ENCODE data around the gene MPL.
A peak's percentile ranks its signal among the peaks of the same experiment; 100 is the strongest.

MPL gene

GRCh38 chr1:43327549-43328292 is 9.9 kb upstream of the MPL start:
- DNase-seq, result no peak

DNA sequence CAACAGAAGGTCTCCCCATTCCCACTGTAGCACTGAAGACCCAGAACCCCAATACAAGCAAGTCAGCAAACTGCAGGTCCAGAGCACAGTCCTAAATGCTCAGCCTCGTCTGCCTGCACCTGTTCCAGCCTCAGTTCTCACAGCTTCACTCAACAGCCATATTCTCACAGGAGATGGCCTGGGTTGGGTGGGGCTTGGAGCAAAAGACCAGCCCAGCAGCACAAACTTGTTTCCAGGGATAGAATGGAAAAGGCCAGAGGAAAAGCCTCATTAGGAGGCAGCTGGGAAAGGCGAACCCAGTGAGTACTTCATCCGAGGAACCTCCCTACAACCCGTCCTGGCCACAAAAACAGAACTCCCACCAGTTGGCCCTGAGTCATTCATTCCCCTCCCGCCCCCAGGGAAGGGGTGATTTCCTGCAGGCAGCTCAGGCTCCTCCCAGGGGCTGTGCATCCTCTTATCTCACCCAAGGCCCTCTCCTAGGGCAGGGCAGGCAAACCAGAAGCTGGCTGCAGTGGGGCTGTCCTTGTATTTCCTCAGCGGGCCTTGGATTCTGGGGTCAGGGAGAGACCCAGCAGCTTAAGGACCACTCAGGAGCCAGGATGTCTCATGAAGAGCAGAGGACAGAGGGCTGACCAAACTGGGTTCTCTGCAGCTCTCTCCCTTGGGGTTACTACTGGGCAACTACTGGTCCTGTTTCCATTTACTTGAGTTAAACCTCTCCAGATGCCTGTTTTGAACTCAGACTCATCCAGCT is 7.4 kb upstream of the MPL start:
- peak; percentile 83 for DNase-seq

DNA sequence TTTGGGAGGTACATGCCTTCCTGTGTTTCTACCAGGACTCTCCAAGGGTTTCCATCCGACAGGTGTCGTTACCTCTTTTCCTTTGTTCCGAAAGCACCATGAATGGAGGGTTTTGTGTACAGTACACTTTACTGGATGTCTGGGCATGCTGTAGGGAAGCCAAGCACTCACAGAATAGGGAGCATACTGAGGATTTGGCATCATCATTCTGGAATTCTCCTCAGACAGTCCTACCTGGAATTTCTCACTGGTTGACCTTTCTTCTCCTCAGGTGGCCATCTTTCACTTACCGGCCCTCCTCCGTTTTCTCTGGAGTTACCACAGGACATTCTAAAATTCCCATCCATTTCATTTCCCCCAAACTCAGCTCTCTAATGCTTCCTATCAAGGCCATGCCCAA is 5.9 kb upstream of the MPL start:
- no peak for DNase-seq

DNA sequence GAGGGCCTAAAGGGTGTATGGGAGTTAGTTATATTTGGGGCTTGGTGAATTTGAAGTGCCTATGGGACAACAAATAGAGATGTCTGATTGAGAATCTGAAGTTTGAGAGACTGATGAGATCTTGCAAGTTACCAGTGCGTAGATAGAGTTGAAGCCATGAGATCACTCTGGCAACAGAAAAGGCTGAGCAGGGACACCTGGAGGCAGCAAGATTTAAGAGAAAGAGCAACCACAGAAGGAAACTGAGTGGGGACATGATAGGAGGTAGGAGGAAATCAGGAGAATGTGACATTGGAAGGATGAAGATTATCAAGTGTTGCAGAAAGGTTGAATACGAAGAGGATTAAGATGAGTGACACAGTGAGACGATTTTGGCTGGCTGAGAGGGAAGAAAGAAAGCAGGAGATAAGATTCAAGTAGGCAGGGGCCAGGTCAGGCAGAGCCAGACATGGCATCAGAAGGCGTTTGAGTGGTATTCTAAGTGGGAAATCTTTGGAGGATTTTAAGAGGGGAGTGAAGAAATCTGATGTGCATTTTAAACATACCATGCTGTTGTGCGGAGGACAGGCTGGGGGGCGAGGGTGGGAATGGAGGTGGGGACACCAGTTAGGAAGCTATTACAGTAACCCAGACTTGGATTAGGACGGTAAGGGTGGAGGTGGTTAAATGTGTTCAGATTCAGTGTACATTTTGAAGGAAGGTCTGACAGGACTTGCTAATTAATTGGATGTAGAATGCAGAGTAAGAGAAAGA is 3.0 kb upstream of the MPL start:
- DNase-seq, result no peak

DNA sequence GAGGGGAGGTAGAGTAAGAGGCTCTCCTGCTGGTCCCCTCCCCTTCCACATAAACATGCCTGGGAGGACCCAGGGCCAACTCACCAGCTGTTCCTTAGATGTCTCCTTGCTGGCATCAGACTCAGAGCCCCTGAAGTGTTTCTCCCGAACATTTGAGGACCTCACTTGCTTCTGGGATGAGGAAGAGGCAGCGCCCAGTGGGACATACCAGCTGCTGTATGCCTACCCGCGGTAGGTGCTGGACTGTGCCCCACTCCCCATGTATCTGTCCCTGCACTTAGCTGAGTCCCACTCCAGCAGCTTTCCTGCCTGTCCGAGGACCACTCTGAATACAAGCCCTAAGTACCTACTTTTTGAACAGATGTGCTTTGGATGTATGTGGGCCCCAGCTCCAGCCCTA is 383 bp downstream of the MPL start:
- DNase-seq, result no peak

DNA sequence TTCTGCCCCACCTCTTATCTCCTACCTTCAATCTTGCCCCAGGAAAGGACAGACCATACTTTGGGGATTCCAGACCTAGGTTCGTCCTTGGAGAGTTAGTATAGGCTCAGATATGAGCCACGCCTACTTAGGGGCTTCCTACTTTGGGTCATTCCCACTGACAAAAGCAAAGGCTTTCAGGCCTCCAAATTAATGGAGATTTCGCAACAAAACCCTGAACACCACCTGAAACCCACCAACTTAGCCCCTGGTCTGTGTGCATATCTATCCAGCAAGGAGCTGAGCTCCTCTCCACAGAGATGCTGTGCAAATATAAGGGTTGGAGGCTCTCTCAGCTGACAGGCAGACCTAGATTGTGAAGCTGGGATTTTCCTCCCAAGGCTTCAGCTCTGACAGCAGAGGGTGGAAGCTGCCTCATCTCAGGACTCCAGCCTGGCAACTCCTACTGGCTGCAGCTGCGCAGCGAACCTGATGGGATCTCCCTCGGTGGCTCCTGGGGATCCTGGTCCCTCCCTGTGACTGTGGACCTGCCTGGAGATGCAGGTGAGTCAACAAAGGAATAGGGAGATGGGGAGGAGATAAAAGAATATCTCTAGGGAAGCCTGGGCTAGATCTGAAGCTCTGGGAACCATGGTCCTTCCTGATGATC is 2.1 kb downstream of the MPL start:
- no peak for DNase-seq

- DNase-seq, result no peak
These were observed 2.9 kb downstream of the MPL start for GRCh38 chr1:43340559-43340958.

- DNase-seq, result no peak
These were observed 6.7 kb downstream of the MPL start for GRCh38 chr1:43344267-43344850.

- no peak for DNase-seq
These were observed 7.5 kb downstream of the MPL start for GRCh38 chr1:43345120-43345519.

DNA sequence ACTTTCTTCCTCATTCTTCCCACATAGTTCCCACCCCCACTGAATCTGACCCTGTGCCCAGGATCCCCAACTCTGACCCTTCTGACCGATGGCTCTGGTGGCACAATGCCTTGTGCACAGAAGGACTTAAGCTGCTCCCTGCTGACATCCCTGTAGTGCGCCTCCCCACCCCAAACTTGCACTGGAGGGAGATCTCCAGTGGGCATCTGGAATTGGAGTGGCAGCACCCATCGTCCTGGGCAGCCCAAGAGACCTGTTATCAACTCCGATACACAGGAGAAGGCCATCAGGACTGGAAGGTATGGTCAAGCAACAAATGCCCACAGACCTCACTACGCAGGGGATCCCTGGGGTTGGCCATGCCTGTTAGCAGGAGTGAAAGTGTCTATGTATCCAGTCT is 9.0 kb downstream of the MPL start:
- DNase-seq, result no peak

DNA sequence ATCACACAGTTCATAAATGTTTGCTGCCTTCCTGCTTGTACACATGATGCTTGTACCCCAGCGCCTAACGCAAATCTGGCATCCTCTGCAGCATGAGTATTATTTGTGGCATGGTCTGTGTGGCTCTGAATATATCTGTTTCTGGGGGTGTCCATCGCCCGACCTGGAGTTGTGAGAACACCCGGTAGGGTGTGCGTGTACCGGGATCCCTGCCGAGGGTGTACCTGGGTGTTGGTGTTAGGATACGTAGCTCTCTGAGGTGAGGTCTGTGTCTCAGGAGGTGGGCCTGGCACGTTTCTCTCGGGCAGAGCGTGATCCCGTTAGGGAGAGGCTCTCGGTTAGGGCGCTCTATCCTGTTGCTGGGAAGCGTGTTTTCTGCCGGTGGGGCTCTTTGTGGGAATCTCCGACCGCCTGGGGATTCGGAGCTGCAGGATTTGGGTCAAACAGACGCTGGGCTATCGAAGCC is 10.8 kb downstream of the MPL start:
- DNase-seq, result no peak

DNA sequence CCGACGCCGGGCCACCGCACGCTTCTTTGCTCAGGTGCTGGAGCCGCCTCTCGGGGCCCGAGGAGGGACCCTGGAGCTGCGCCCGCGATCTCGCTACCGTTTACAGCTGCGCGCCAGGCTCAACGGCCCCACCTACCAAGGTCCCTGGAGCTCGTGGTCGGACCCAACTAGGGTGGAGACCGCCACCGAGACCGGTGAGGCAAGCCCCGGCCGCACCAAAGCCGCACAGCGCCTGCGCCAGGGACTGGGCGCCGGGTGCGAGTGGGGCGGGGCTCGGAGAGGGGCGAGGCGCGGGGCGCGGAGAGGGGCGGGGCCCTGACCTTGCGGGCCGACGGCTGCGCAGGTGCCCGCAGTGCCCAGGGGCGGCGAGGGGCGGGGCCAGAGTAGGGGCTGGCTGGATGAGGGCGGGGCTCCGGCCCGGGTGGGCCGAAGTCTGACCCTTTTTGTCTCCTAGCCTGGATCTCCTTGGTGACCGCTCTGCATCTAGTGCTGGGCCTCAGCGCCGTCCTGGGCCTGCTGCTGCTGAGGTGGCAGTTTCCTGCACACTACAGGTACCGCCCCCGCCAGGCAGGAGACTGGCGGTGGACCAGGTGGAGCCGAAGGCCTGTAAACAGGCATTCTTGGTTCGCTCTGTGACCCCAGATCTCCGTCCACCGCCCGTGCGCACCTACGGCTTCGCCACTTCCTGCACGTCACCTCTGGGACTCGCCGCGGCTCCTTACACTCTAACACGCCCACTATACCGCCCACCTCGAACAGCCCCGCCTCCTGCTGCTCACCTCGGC is 11.4 kb downstream of the MPL start:
- DNase-seq, result peak; percentile 60

GRCh38 chr1:43349594-43350306 is 12.1 kb downstream of the MPL start:
- no peak for DNase-seq

DNA sequence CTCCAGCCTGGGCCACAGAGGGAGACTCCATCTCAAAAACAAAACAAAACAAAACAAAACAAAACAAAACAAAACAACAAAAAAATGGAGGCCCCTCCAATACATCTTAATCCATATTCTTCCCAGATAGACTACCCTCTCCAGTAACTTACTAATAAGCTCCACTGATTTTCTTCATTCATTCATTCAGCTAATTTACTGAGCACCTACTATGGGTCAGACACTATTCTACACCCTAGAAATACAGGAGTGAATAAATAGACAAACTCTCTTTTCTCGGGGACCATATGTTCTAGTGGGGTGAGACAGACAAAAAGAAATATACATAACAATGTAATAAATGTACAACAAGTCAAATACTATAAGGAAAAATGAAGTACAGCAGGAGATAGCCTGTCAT is 13.4 kb downstream of the MPL start:
- no peak for DNase-seq

DNA sequence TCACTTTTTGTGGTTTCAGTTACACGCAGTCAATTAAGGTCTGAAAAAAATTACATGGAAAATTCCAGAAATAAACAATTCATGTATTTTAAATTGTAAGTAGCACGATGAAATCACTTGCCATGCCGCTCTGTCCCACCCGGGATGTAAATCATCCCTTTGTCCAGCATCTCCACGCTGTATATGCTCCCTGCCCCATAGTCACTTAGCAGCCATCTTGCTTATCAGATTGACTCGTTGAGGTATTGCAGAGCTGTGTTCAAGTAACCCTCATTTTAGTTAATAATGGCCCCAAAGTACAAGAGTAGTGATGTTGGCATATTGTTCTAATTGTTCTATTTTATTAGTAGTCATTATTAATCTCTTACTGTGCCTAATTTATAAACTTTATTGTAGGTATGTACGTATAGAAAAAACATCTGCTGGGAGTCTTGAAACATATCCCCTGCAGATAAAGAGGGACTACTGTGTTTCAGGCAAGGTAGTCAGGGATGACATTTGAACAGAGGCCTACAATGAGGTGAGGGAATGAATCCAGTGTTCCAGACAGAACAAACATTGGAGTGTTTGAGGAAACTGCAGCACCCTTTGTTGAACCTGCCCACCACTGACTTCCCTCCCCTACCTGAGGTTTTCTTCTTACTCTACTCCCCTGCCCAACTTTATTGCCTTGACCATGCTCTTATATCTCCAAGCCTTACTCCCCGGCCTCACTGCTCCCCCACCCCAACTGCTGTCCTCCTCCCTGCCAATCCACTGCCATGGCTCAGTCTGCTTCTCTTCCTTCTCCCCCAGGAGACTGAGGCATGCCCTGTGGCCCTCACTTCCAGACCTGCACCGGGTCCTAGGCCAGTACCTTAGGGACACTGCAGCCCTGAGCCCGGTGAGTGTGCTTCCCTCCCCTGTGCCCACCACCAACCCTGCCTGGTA is 14.1 kb downstream of the MPL start:
- DNase-seq, result no peak

DNA sequence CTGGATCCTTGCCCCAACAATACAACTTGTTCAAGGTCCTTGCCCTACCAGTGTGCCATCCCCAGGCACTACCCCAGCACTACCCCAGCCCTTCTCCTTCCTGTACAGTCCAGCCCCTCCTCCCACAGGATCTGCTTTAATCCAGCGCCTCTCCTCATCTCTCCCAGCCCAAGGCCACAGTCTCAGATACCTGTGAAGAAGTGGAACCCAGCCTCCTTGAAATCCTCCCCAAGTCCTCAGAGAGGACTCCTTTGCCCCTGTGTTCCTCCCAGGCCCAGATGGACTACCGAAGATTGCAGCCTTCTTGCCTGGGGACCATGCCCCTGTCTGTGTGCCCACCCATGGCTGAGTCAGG is 14.7 kb downstream of the MPL start:
- no peak for DNase-seq

GRCh38 chr1:43352881-43353280 is 15.3 kb downstream of the MPL start:
- DNase-seq, result no peak

DNA sequence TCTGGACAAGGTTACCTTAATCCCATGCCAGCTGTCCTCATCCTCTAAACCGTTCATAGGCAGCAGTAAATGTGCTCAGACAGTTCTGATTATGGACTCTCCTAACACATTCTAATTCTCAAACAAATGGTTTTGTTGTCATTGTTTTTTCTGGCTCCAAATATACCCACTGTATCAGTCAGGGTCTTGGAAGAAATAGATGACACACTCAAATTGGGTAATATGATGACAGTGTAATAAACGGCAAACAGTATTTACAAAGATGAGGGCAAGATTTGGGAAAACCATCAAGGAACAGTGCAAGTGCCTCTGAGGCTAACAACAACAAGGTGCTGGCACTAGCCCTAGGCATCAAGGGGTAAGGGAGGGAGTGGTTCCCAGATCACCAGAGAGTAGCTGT is 16.9 kb downstream of the MPL start:
- DNase-seq, result no peak

DNA sequence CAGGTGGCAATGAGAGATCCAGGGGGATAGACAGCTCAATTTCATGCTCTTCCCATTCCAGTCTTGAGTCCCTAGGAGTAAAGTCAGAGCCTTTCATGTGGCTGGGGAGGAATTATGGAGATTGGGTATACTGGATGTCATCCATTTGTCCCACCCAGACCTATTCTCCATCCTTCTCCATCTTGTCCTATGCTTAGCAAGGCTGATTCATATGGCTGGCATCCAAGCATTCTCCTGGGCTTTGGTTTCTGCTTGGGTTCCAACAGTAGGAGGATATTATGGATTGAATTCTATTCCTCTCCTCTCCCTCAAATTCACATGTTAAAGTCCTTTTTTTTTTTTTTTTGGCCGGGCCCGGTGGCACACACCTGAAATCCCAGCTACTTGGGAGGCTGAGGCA is 17.3 kb downstream of the MPL start:
- no peak for DNase-seq

- no peak for DNase-seq
These were observed 19.6 kb downstream of the MPL start for GRCh38 chr1:43357251-43357650.
